ENCODE results near the gene NPC1L1. TPM values are rescaled to one million over a fixed set of nuclear protein-coding genes. Genes with fewer than 3 reads are reported as not detected.

Gene NPC1L1
- total RNA-seq, 6 experiments from 2014 or later = not detected

- no peaks in the 10 kb centered on the region for H3K27me3 Mint-ChIP-seq (ENCODE audit: insufficient read depth)
- no peak for DNase-seq
- no peaks in the 10 kb centered on the region for H3K9me3 Mint-ChIP-seq
- no peak overlapping the region for H3K27ac Mint-ChIP-seq
- peaks cover 57% of the 10 kb centered on the region for H3K4me1 Mint-ChIP-seq (ENCODE audit: low read depth)
- H3K36me3 Mint-ChIP-seq (ENCODE audit: low read depth) = peaks cover 30% of the 10 kb centered on the region
- H3K4me3 Mint-ChIP-seq = no peak overlapping the region
- peak; percentile 75 for TF ChIP-seq CTCF (IDR thresholded peaks at IDR 0.05)
These were observed 77.8 kb downstream of the NPC1L1 start for GRCh38 chr7:44463169-44463808.

Other genes starting within 250 kb of the NPC1L1 start
- under 1 TPM in 2 of 6 experiments, not detected in 4; 0.11 to 0.41 TPM for gene CAMK2B, start 215.7 kb downstream of the NPC1L1 start, total RNA-seq (2021; fragmentation: NEBNext Ultra II Directional; extraction: Animal tissue kit (Norgen Biotek cat#: 25700))
- 100 to 1,000 TPM in 2 of 6 experiments, 10 to 100 TPM in 4; 79.2 to 114 (median 90.6) TPM for gene NUDCD3, start 50.7 kb downstream of the NPC1L1 start, total RNA-seq (2021; fragmentation: NEBNext Ultra II Directional; extraction: Animal tissue kit (Norgen Biotek cat#: 25700))
- 10 to 100 TPM; 62.2 to 81.9 (median 70.1) TPM for gene DDX56, start 32.6 kb upstream of the NPC1L1 start, total RNA-seq (2021; fragmentation: NEBNext Ultra II Directional; extraction: Animal tissue kit (Norgen Biotek cat#: 25700))
- gene TMED4, start 40.9 kb upstream of the NPC1L1 start, total RNA-seq (2021; fragmentation: NEBNext Ultra II Directional; extraction: Animal tissue kit (Norgen Biotek cat#: 25700)) = 10 to 100 TPM; 73.7 to 89.7 (median 80.7) TPM
- 10 to 100 TPM; 77.8 to 88.2 (median 80.2) TPM for gene OGDH, start 65.3 kb upstream of the NPC1L1 start, total RNA-seq (2021; fragmentation: NEBNext Ultra II Directional; extraction: Animal tissue kit (Norgen Biotek cat#: 25700))
- 10 to 100 TPM; 33.2 to 42.4 (median 36.6) TPM for gene ZMIZ2, start 207.5 kb upstream of the NPC1L1 start, total RNA-seq (2021; fragmentation: NEBNext Ultra II Directional; extraction: Animal tissue kit (Norgen Biotek cat#: 25700))